Measurements from ENCODE around the gene CYTH2.

Gene CYTH2

GRCh38 chr19:48469289-48469881 lies at the start of gene CYTH2:
TSS of gene CYTH2 (plus strand) at chr19:48469369. CDS start at chr19:48469508, 139 bp downstream.
- DNase-seq (ENCODE audit: low read depth), result peak; percentile 14

GRCh38 chr19:48421548-48421947 lies 47.6 kb upstream of the CYTH2 start:
- DNase-seq (ENCODE audit: low read depth), result no peak

- DNase-seq (ENCODE audit: low read depth), result no peak
Measured at GRCh38 chr19:48424694-48425219, 44.4 kb upstream of the CYTH2 start.

- no peak for DNase-seq (ENCODE audit: low read depth)
Measured at GRCh38 chr19:48428670-48429069, 40.5 kb upstream of the CYTH2 start.

- DNase-seq (ENCODE audit: low read depth), result no peak
Measured at GRCh38 chr19:48433337-48433736, 35.8 kb upstream of the CYTH2 start.

GRCh38 chr19:48436586-48436985 lies 32.6 kb upstream of the CYTH2 start:
- no peak for DNase-seq (ENCODE audit: low read depth)

- DNase-seq (ENCODE audit: low read depth), result no peak
Measured at GRCh38 chr19:48441360-48442050, 27.7 kb upstream of the CYTH2 start.

- no peak for DNase-seq (ENCODE audit: low read depth)
Measured at GRCh38 chr19:48442116-48443035, 26.8 kb upstream of the CYTH2 start.

GRCh38 chr19:48443256-48443655 lies 25.9 kb upstream of the CYTH2 start:
- DNase-seq (ENCODE audit: low read depth), result no peak

- DNase-seq (ENCODE audit: low read depth), result no peak
Measured at GRCh38 chr19:48443731-48444128, 25.4 kb upstream of the CYTH2 start.

GRCh38 chr19:48444129-48444935 lies 24.8 kb upstream of the CYTH2 start:
- DNase-seq (ENCODE audit: low read depth), result no peak

GRCh38 chr19:48444936-48445200 lies 24.3 kb upstream of the CYTH2 start:
- no peak for DNase-seq (ENCODE audit: low read depth)

GRCh38 chr19:48445256-48445605 lies 23.9 kb upstream of the CYTH2 start:
- DNase-seq (ENCODE audit: low read depth), result no peak

- DNase-seq (ENCODE audit: low read depth), result peak; percentile 86
Measured at GRCh38 chr19:48445606-48446481, 23.3 kb upstream of the CYTH2 start, which contains the start of gene GRWD1. TSS of gene GRWD1 (plus strand) at chr19:48445983. CDS start at chr19:48446006, 23 bp downstream.

- DNase-seq (ENCODE audit: low read depth), result no peak
Measured at GRCh38 chr19:48446579-48446978, 22.6 kb upstream of the CYTH2 start.

GRCh38 chr19:48448563-48448962 lies 20.6 kb upstream of the CYTH2 start:
- DNase-seq (ENCODE audit: low read depth), result no peak

GRCh38 chr19:48450441-48450840 lies 18.7 kb upstream of the CYTH2 start:
- no peak for DNase-seq (ENCODE audit: low read depth)

GRCh38 chr19:48450863-48451262 lies 18.3 kb upstream of the CYTH2 start:
- no peak for DNase-seq (ENCODE audit: low read depth)

GRCh38 chr19:48451624-48452023 lies 17.5 kb upstream of the CYTH2 start:
- DNase-seq (ENCODE audit: low read depth), result no peak

GRCh38 chr19:48452289-48453190 lies 16.6 kb upstream of the CYTH2 start:
- no peak for DNase-seq (ENCODE audit: low read depth)

Data from stimulated activated CD8-positive, alpha-beta memory T cell treated with anti-CD3 and anti-CD28 coated beads, Interleukin-15, amount 100 ng/mL, for 1 hour (primary cell).